Smooth muscle cell (in vitro differentiated cells): Measurements from ENCODE around the gene CLDN2. TPM values are rescaled to one million over a fixed set of nuclear protein-coding genes. Genes with fewer than 3 reads are reported as not detected.
"Not testable (repeated sequence)": the region's sequence is repeated elsewhere in the genome, so short reads cannot be mapped to it uniquely, and the experiment has no call there.

Experiments used
- DNase-seq: peaks from one replicate; lab custom pipeline; 2025; ENCODE audit not compliant: unreplicated experiment; lab: John Stamatoyannopoulos, UW
- H2AFZ ChIP-seq: fragments of 200-600 bp; sonication (generic); 2 replicates; pipeline ENCODE4 v1.6.0; 2016; ENCODE audit warnings: antibody characterized with exemption, low read depth, mild to moderate bottlenecking
- H3F3A ChIP-seq: fragments of 200-600 bp; sonication (generic); 2 replicates; pipeline ENCODE4 v1.6.0; 2017; ENCODE audit warnings: antibody characterized with exemption, low read depth
- H3K27ac ChIP-seq: fragments of 200-600 bp; sonication (generic); 2 replicates; pipeline ENCODE4 v1.5.1; 2016; ENCODE audit warnings: low read depth, mild to moderate bottlenecking
- H3K27me3 ChIP-seq: fragments of 200-600 bp; sonication (generic); 2 replicates; pipeline ENCODE4 v1.6.1; 2016; ENCODE audit warnings: low read depth, mild to moderate bottlenecking
- H3K36me3 ChIP-seq: fragments of 200-600 bp; sonication (generic); 2 replicates; pipeline ENCODE4 v1.5.1; 2016; ENCODE audit warnings: low read depth
- H3K4me1 ChIP-seq: fragments of 200-600 bp; sonication (generic); 2 replicates; pipeline ENCODE4 v1.5.1; 2016; ENCODE audit warnings: low read depth
- H3K4me2 ChIP-seq: fragments of 200-600 bp; sonication (generic); 2 replicates; pipeline ENCODE4 v1.6.0; 2016; ENCODE audit warnings: mild to moderate bottlenecking
- H3K4me3 ChIP-seq: fragments of 200-600 bp; sonication (generic); 2 replicates; pipeline ENCODE4 v1.5.1; 2016; ENCODE audit warnings: mild to moderate bottlenecking
- H3K79me2 ChIP-seq: fragments of 200-600 bp; sonication (generic); 2 replicates; pipeline ENCODE4 v1.6.0; 2016; ENCODE audit warnings: low read depth, mild to moderate bottlenecking
- H3K9ac ChIP-seq: fragments of 200-600 bp; sonication (generic); 2 replicates; pipeline ENCODE4 v1.6.0; 2016; ENCODE audit warnings: low read depth
- H3K9me3 ChIP-seq: fragments of 200-600 bp; sonication (generic); replicated peaks from 2 replicates; pipeline ENCODE4 v1.5.1; 2016; ENCODE audit warnings: low read depth
- H4K20me1 ChIP-seq: fragments of 200-600 bp; sonication (generic); 2 replicates; pipeline ENCODE4 v1.6.0; 2016; ENCODE audit warnings: low read depth
- WGBS: methylation state at CpG from one replicate; pipeline ENCODE4 v1.1.7; 2016; ENCODE audit warnings: low lambda C conversion rate; 5-methylcytosine and 5-hydroxymethylcytosine counted together
- polyA plus RNA-seq: library from polyadenylated mRNA; unstranded; fragments of >200 nt; fragmentation: Nextera tagmentation; extraction: Ambion mirVana; gene quantifications from 2 replicates; pipeline ENCODE4 v1.2.1, GENCODE V29; 2016
- total RNA-seq: library from RNA; depleted of rRNA; stranded (reverse); fragments of >200 nt; gene quantifications from 2 replicates; pipeline ENCODE4 v1.2.3, GENCODE V29; 2014
- TF ChIP-seq, protein P1 (sequence below): fragments of 200-600 bp; sonication (generic); IDR thresholded peaks from 2 replicates; pipeline ENCODE4 v1.5.1; 2017; ENCODE audit warnings: borderline replicate concordance, mild to moderate bottlenecking, antibody characterized with exemption; ENCODE audit not compliant: insufficient read depth, poor library complexity, severe bottlenecking

Gene CLDN2
- total and polyA plus RNA-seq, 2 experiments from 2014 or later = 0.04 to 0.07 TPM

DNA sequence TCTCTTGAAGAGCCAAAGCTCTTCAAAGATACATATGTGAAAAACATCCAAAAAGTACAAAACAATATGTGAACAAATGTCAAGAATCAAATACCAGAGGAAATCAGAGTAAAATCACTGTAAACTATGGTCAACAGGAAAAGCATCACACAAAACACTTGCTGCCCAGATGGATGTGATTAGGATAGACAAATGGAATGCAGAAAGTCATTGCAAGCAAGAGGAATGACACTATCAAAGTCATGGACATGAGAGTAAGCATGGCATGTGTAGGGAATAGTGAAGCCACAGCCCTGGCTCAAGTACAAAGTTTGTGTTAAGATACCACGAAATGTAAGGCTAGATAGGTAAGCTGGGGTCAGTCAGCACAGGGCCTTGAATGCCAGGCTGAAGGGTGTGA lies 37.7 kb downstream of the CLDN2 start:
- Histone ChIP-seq H3K27me3 (no peaks in the 10 kb centered on the region), H3K4me1 (no peaks in the 10 kb centered on the region), H3K36me3 (no peaks in the 10 kb centered on the region), H4K20me1 (no peaks in the 10 kb centered on the region), H3K27ac (no peak overlapping the region), H3F3A (no peaks in the 10 kb centered on the region), H2AFZ (no peak overlapping the region), H3K4me3 (no peak overlapping the region), H3K4me2 (no peak overlapping the region), H3K9ac (no peak overlapping the region), H3K9me3 (no peaks in the 10 kb centered on the region), H3K79me2 (no peaks in the 10 kb centered on the region)
- no peak for DNase-seq
- TF ChIP-seq, protein P1, sequence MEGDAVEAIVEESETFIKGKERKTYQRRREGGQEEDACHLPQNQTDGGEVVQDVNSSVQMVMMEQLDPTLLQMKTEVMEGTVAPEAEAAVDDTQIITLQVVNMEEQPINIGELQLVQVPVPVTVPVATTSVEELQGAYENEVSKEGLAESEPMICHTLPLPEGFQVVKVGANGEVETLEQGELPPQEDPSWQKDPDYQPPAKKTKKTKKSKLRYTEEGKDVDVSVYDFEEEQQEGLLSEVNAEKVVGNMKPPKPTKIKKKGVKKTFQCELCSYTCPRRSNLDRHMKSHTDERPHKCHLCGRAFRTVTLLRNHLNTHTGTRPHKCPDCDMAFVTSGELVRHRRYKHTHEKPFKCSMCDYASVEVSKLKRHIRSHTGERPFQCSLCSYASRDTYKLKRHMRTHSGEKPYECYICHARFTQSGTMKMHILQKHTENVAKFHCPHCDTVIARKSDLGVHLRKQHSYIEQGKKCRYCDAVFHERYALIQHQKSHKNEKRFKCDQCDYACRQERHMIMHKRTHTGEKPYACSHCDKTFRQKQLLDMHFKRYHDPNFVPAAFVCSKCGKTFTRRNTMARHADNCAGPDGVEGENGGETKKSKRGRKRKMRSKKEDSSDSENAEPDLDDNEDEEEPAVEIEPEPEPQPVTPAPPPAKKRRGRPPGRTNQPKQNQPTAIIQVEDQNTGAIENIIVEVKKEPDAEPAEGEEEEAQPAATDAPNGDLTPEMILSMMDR = no peak
- WGBS = 39% methylated on average over 1 of the region's 1 CpG

DNA sequence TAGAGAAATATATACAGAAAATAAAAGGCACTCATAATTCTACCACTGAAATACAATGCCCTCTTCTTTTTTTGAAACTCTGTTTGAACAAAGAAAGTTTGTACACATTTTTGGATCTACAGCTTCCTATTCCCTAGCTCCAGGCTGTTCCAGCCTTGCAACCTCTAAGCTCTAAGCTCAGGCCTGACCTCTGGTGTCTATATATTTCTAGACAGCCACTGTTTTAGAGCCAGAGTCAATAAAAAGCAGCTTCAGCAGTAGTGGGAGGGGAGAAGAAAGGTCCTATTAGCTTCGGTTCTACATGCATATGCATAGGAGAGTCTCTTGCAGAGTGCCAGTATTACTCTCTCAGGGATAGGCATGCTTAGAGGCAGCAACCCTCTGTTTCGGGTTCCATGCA lies 39.7 kb downstream of the CLDN2 start:
- Histone ChIP-seq H3K4me2 (no peak overlapping the region), H3K9ac (no peak overlapping the region), H3K27me3 (no peaks in the 10 kb centered on the region), H3K27ac (no peak overlapping the region), H3K36me3 (no peaks in the 10 kb centered on the region), H3K79me2 (no peaks in the 10 kb centered on the region), H3K4me1 (no peaks in the 10 kb centered on the region), H3K4me3 (no peak overlapping the region), H3F3A (no peaks in the 10 kb centered on the region), H3K9me3 (no peaks in the 10 kb centered on the region), H2AFZ (no peak overlapping the region), H4K20me1 (no peaks in the 10 kb centered on the region)
- no peak for DNase-seq
- TF ChIP-seq, protein P1 = peak; percentile 28
- WGBS = 73% methylated on average over 2 of the region's 2 CpGs

DNA sequence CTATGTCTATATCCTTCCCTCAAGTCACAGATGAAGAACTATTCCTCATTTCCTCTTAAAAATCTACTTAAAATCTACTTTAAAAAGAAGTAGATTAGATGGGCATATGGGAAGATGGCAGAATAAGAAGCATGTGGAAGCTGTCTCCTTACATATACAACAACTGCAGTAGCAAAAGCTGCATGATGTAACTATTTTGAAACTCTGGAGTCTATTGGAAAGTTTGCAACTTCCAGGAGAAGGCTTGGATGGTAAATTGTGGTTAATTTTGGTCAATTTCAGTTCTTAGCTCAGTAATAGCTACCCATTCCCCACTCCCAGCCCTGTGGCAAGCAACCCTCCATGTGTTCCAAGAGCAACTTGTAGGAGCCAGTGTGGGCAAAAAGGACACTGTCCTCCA lies 42.9 kb downstream of the CLDN2 start:
- H3K36me3 ChIP-seq = no peaks in the 10 kb centered on the region
- no peaks in the 10 kb centered on the region for H3K79me2 ChIP-seq
- H3K9me3 ChIP-seq = no peaks in the 10 kb centered on the region
- H3K27ac ChIP-seq = no peak overlapping the region
- H3K4me1 ChIP-seq = no peaks in the 10 kb centered on the region
- TF ChIP-seq, protein P1 = no peak
- H3K4me3 ChIP-seq = no peak overlapping the region
- no peak overlapping the region for H3K9ac ChIP-seq
- H4K20me1 ChIP-seq = no peaks in the 10 kb centered on the region
- H3K4me2 ChIP-seq = no peak overlapping the region
- H2AFZ ChIP-seq = no peak overlapping the region
- no peaks in the 10 kb centered on the region for H3K27me3 ChIP-seq
- no peaks in the 10 kb centered on the region for H3F3A ChIP-seq
- DNase-seq = no peak

DNA sequence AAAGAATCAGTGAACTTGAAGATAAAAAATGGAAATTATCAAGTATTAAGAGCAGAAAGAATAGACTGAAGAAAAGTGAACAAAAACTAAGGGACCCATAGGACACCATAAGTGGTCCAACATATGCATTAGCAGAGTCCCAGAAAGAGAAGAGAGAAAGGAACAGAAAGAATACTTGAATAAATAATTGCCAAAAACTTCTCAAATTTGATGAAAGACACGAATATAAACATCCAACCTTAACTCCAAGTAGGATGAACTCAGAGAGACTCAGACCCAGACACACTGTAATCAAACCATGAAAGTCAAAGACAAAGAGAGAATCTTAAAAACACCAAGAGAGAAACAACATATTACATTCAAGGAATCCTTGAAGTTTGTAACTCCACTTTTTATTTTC lies 44.1 kb downstream of the CLDN2 start:
- WGBS = 46% methylated on average over 1 of the region's 1 CpG
- DNase-seq = no peak

DNA sequence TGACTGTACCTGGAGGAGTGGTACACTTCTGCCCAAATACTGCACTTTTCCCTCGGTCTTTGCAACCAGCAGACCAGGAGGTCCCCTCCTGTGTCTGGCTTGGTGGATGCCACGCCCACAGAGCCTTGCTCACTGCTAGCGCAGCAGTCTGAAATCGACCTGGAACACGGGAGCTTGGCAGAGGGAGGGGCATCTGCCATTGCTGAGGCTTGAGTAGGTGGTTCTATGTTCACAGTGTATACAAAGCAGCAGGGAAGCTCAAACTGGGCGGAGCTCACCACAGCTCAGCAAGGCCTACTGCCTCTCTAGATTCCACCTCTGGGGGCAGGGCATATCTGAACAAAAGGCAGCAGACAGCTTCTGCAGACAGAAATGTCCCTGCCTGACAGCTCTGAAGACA lies 46.3 kb downstream of the CLDN2 start:
- H4K20me1 ChIP-seq, H3K4me2 ChIP-seq, DNase-seq, H2AFZ ChIP-seq, H3K27me3 ChIP-seq, H3K9ac ChIP-seq, H3K9me3 ChIP-seq, H3K4me1 ChIP-seq, H3K27ac ChIP-seq, H3K79me2 ChIP-seq, H3F3A ChIP-seq, H3K4me3 ChIP-seq, H3K36me3 ChIP-seq: not testable (repeated sequence)
- WGBS = 82% methylated on average over 6 of the region's 6 CpGs

More for the DNA sequence above, 44.1 kb downstream of the CLDN2 start:
- Histone ChIP-seq H3K36me3 (no peaks in the 10 kb centered on the region), H3K9me3 (no peaks in the 10 kb centered on the region), H2AFZ (no peak overlapping the region), H4K20me1 (no peaks in the 10 kb centered on the region), H3K4me3 (no peak overlapping the region), H3K4me1 (no peaks in the 10 kb centered on the region), H3K4me2 (no peak overlapping the region), H3K9ac (no peak overlapping the region), H3K79me2 (no peaks in the 10 kb centered on the region), H3K27me3 (no peaks in the 10 kb centered on the region), H3F3A (no peaks in the 10 kb centered on the region), H3K27ac (no peak overlapping the region)
- TF ChIP-seq, protein P1 = no peak
